CD4-positive, CD25-positive, alpha-beta regulatory T cell (primary cell): ENCODE results near the gene CPNE5. TPM values are rescaled to one million over a fixed set of nuclear protein-coding genes. Genes with fewer than 3 reads are reported as not detected.
"Not testable (repeated sequence)": the region's sequence is repeated elsewhere in the genome, so short reads cannot be mapped to it uniquely, and the experiment has no call there.

Source experiments
- ATAC-seq, 2 donors: fragments of 150-1000 bp; cut with Tn5 transposase; one replicate each; pipeline ENCODE4 v1.10.0; 2021; ENCODE audit warnings: low read depth in 2 of 2, moderate number of reproducible peaks in 2 of 2, moderate library complexity in 1 of 2
- DNase-seq, 3 donors: peaks; one replicate each; pipeline versions ENCODE4 v3.0.0 to v3.0.0-alpha.2; 2012 to 2022; ENCODE audit warnings: mixed read lengths in 1 of 3
- H3K27ac ChIP-seq: one replicate; pipeline ENCODE4 v1.7.0; 2013; ENCODE audit warnings: mild to moderate bottlenecking, low read length; ENCODE audit not compliant: insufficient read depth, poor library complexity, severe bottlenecking
- H3K27me3 ChIP-seq: one replicate; pipeline ENCODE4 v1.7.0; 2013; ENCODE audit warnings: low read length; ENCODE audit not compliant: control insufficient read depth, insufficient read depth
- H3K36me3 ChIP-seq: one replicate; pipeline ENCODE4 v1.7.0; 2013; ENCODE audit warnings: mild to moderate bottlenecking, low read length, moderate library complexity; ENCODE audit not compliant: control insufficient read depth, insufficient read depth
- H3K4me1 ChIP-seq: 2 replicates; pipeline ENCODE4 v1.7.0; 2013; ENCODE audit warnings: mild to moderate bottlenecking, low read length; ENCODE audit not compliant: insufficient read depth, control insufficient read depth, poor library complexity, severe bottlenecking
- H3K4me3 ChIP-seq: one replicate; pipeline ENCODE4 v1.7.0; 2013; ENCODE audit warnings: low read depth, mild to moderate bottlenecking, low read length, moderate library complexity
- H3K9me3 ChIP-seq, 2 experiments: 1 replicate in 1 of 2; 2 replicates in 1 of 2; pipeline ENCODE4 v1.7.0; 2013; ENCODE audit warnings: low read length in 2 of 2, mild to moderate bottlenecking in 1 of 2, moderate library complexity in 1 of 2; ENCODE audit not compliant: control insufficient read depth in 2 of 2
- H3K27ac Mint-ChIP-seq, 3 donors: one replicate each; pipeline ENCODE4 v1.8.0; 2020 to 2022; ENCODE audit warnings: mild to moderate bottlenecking in 3 of 3, mixed read lengths in 3 of 3, moderate library complexity in 2 of 3
- H3K27me3 Mint-ChIP-seq: one replicate; pipeline ENCODE4 v1.8.0; 2022; ENCODE audit warnings: mild to moderate bottlenecking, mixed read lengths
- H3K36me3 Mint-ChIP-seq: one replicate; pipeline ENCODE4 v1.8.0; 2020; ENCODE audit warnings: mixed read lengths
- H3K4me1 Mint-ChIP-seq, 4 donors: one replicate each; pipeline ENCODE4 v1.8.0; 2020 to 2022; ENCODE audit warnings: mixed read lengths in 4 of 4, mild to moderate bottlenecking in 1 of 4
- H3K4me3 Mint-ChIP-seq, 4 donors: one replicate each; pipeline ENCODE4 v1.8.0; 2020 to 2022; ENCODE audit warnings: mild to moderate bottlenecking in 4 of 4, mixed read lengths in 4 of 4, moderate library complexity in 3 of 4
- H3K9me3 Mint-ChIP-seq, 7 donors: one replicate each; pipeline ENCODE4 v1.8.0; 2020 to 2022; ENCODE audit warnings: mixed read lengths in 7 of 7, mild to moderate bottlenecking in 3 of 7, moderate library complexity in 2 of 7
- polyA plus RNA-seq, 4 donors: library from polyadenylated mRNA; unstranded; fragments of 300-500 nt; fragmentation: Illumina TruSeq; gene quantifications; one replicate each; pipeline ENCODE4 v1.2.3, GENCODE V29; 2021
- total RNA-seq: library from RNA; stranded (reverse); gene quantifications from one replicate; pipeline ENCODE4 v1.2.3, GENCODE V29; 2022

The CPNE5 gene
- total and polyA plus RNA-seq, 5 donors from 2014 or later, result 0.16 to 4.3 (median 0.83) TPM

- no peaks in the 10 kb centered on the region for H3K27me3 Mint-ChIP-seq
- H3K9me3 Mint-ChIP-seq, result peaks cover 0 to 2% (median 0%) of the 10 kb centered on the region in 7 donors
- H3K27ac Mint-ChIP-seq, result peak overlapping the region in 1 of 3 donors; percentile 39
- peaks cover 0 to 7% (median 6%) of the 10 kb centered on the region in 4 donors for H3K4me1 Mint-ChIP-seq
- Histone ChIP-seq H3K27ac (no peak overlapping the region), H3K36me3 (no peaks in the 10 kb centered on the region), H3K9me3 (no peaks in the 10 kb centered on the region), H3K27me3 (no peaks in the 10 kb centered on the region), H3K4me1 (no peaks in the 10 kb centered on the region), H3K4me3 (no peak overlapping the region)
- H3K4me3 Mint-ChIP-seq, result no peak overlapping the region
- H3K36me3 Mint-ChIP-seq, result no peaks in the 10 kb centered on the region
- DNase-seq (no peak), ATAC-seq (no peak)
Observed at GRCh38 chr6:36725581-36725980, 113.7 kb downstream of the CPNE5 start.

GRCh38 chr6:36724514-36725390, 114.5 kb downstream of the CPNE5 start:
- ATAC-seq, result peak in 1 of 2 donors; percentile 29

GRCh38 chr6:36723992-36724391, 115.3 kb downstream of the CPNE5 start:
- not testable (repeated sequence) for H3K27me3 Mint-ChIP-seq, H3K9me3 ChIP-seq, H3K27ac Mint-ChIP-seq, H3K4me1 ChIP-seq, ATAC-seq, H3K9me3 Mint-ChIP-seq, H3K4me3 ChIP-seq, H3K36me3 Mint-ChIP-seq, DNase-seq, H3K36me3 ChIP-seq, H3K27ac ChIP-seq, H3K27me3 ChIP-seq, H3K4me3 Mint-ChIP-seq, H3K4me1 Mint-ChIP-seq

More at GRCh38 chr6:36724514-36725390, 114.5 kb downstream of the CPNE5 start:
- H3K27me3 ChIP-seq, result no peaks in the 10 kb centered on the region
- no peak overlapping the region for H3K27ac ChIP-seq
- no peak overlapping the region for H3K4me3 ChIP-seq
- H3K27me3 Mint-ChIP-seq, result no peaks in the 10 kb centered on the region
- H3K9me3 ChIP-seq, result no peaks in the 10 kb centered on the region
- no peaks in the 10 kb centered on the region for H3K36me3 Mint-ChIP-seq
- no peak overlapping the region for H3K27ac Mint-ChIP-seq
- H3K4me1 Mint-ChIP-seq, result peaks cover 0 to 7% (median 6%) of the 10 kb centered on the region in 4 donors
- peaks cover 0 to 2% (median 0%) of the 10 kb centered on the region in 7 donors for H3K9me3 Mint-ChIP-seq
- DNase-seq, result peak in 1 of 3 donors; percentile 65
- H3K36me3 ChIP-seq, result no peaks in the 10 kb centered on the region
- H3K4me3 Mint-ChIP-seq, result no peak overlapping the region
- no peaks in the 10 kb centered on the region for H3K4me1 ChIP-seq

GRCh38 chr6:36722879-36723278, 116.4 kb downstream of the CPNE5 start:
- DNase-seq, result no peak
- Mint-ChIP-seq H3K27me3 (no peaks in the 10 kb centered on the region), H3K9me3 (peaks cover 0 to 2% (median 0%) of the 10 kb centered on the region in 7 donors), H3K4me3 (no peak overlapping the region), H3K27ac (no peak overlapping the region), H3K4me1 (peaks cover 0 to 6% (median 2%) of the 10 kb centered on the region in 4 donors), H3K36me3 (no peaks in the 10 kb centered on the region)
- Histone ChIP-seq H3K4me3 (no peak overlapping the region), H3K9me3 (no peaks in the 10 kb centered on the region), H3K27me3 (no peaks in the 10 kb centered on the region), H3K27ac (no peak overlapping the region), H3K4me1 (no peaks in the 10 kb centered on the region), H3K36me3 (no peaks in the 10 kb centered on the region)
- ATAC-seq, result no peak

DNA sequence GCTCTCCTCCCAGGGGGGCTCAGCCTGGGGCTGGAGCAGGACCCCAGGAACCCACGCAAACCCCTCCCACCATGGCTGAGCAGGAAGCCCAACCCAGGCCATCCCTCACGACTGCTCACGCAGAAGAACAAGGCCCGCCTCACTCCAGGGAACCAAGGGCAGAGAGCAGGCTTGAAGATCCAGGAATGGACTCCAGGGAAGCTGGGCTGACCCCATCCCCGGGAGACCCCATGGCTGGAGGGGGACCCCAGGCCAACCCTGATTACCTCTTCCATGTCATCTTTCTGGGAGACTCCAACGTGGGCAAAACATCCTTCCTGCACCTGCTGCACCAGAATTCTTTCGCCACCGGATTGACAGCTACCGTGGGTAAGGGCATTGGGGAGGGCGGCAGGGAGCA, 116.9 kb downstream of the CPNE5 start:
- Mint-ChIP-seq H3K4me1 (peaks cover 0 to 2% (median 0%) of the 10 kb centered on the region in 4 donors), H3K27ac (no peak overlapping the region), H3K9me3 (peaks cover 0 to 2% (median 0%) of the 10 kb centered on the region in 7 donors), H3K36me3 (no peaks in the 10 kb centered on the region), H3K4me3 (no peak overlapping the region), H3K27me3 (no peaks in the 10 kb centered on the region)
- ATAC-seq (no peak), DNase-seq (no peak)
- Histone ChIP-seq H3K27ac (no peak overlapping the region), H3K27me3 (no peaks in the 10 kb centered on the region), H3K9me3 (no peaks in the 10 kb centered on the region), H3K36me3 (no peaks in the 10 kb centered on the region), H3K4me3 (no peak overlapping the region), H3K4me1 (no peaks in the 10 kb centered on the region)

DNA sequence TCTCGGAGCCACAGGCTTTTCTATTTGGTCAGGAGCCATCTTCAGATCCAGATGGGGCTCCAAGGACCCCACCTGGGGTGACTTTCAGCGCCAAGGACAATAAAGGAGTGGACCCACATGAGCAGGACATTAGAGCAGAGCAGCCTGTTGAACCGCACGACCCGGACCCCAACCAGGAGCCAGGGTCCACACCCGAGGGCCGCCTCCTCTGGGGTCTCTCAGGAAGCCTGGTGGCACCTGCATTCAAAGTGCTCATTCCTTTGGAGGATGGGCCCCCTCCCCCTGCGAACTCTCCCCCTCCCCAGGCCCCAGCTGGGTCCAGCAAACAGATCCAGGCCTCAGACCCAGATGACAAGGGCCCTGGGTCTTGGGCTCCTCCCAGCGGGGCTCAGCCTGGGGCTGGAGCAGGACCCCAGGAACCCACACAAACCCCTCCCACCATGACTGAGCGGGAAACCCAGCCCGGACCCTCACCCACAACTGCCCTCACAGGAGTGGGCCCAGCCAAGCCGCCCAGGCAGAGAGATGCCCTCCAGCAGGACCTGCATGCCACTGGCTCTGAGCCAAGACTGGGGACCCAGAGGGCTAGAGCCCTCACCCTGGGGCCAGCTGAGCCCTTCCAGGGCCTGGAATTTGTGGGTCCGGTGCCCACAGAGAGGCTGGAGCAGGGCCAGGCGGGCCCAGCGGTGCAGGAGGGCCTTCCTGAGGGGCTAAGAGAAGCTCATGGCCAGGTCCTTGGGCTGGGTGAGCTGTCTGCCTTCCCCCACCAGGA, 117.7 kb downstream of the CPNE5 start:
- H3K4me3 ChIP-seq, result no peak overlapping the region
- DNase-seq (no peak), ATAC-seq (no peak)
- peaks cover 0 to 2% (median 0%) of the 10 kb centered on the region in 7 donors for H3K9me3 Mint-ChIP-seq
- no peaks in the 10 kb centered on the region for H3K27me3 ChIP-seq
- no peaks in the 10 kb centered on the region for H3K36me3 ChIP-seq
- H3K4me1 ChIP-seq, result no peaks in the 10 kb centered on the region
- H3K4me3 Mint-ChIP-seq, result no peak overlapping the region
- peaks cover 0 to 2% (median 0%) of the 10 kb centered on the region in 4 donors for H3K4me1 Mint-ChIP-seq
- H3K27ac ChIP-seq, result no peak overlapping the region
- no peaks in the 10 kb centered on the region for H3K36me3 Mint-ChIP-seq
- no peaks in the 10 kb centered on the region for H3K9me3 ChIP-seq
- no peak overlapping the region for H3K27ac Mint-ChIP-seq
- no peaks in the 10 kb centered on the region for H3K27me3 Mint-ChIP-seq

DNA sequence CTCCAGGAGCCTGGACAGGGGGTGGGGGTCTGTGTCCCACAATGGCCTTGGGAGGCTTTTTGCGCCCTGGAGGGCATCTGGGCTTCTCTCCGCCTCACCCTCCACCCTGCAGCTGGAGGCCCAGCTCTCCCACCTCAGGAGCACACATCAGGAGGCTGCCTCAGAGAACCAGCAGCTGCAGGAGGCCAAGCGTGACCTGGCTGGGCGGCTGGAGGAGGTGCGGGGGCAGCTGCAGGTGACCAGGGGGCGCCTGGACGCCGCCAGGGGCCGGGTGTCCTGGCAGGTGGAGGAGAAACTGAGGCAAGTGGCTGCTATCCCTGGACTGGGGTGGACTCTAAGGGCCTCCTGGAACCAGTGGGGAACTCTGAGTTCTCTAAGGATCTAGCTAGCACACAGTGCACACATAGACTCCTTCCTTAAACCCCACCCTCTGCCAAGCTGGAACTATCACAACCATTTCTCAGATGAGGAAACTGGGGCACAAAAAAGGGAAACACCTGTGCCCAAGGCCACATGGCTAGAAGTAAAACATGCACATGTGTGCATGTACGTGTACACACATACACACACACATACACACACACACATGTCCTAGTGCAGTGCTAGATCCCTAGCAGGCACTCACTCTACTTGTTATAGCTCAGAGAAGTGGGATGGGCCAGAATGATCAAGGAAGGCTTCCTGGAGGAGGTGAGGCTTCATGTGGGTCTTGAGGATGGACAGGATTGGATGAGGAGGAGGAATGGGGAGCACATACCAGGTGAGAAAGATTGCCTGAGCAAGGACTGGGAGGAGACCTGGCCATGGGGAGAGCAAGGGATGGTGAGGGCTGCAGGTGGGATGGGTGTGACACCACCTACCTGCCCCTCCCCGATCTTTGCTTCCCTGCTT, 118.7 kb downstream of the CPNE5 start:
- H3K4me3 Mint-ChIP-seq, result no peak overlapping the region
- H3K27me3 Mint-ChIP-seq, result no peaks in the 10 kb centered on the region

More for the DNA sequence above, 118.7 kb downstream of the CPNE5 start:
- Histone ChIP-seq H3K4me3 (no peak overlapping the region), H3K27me3 (no peaks in the 10 kb centered on the region), H3K9me3 (no peaks in the 10 kb centered on the region), H3K4me1 (no peaks in the 10 kb centered on the region), H3K36me3 (no peaks in the 10 kb centered on the region), H3K27ac (no peak overlapping the region)
- no peaks in the 10 kb centered on the region for H3K36me3 Mint-ChIP-seq
- peak overlapping the region in 1 of 3 donors; percentile 5 for H3K27ac Mint-ChIP-seq
- ATAC-seq (no peak), DNase-seq (no peak)
- H3K9me3 Mint-ChIP-seq, result peaks cover 0 to 2% (median 0%) of the 10 kb centered on the region in 7 donors
- H3K4me1 Mint-ChIP-seq, result peaks cover 0 to 2% (median 0%) of the 10 kb centered on the region in 4 donors
